DMS53 treated with DMSO at 0.1 percent for 48 hours (cell line): ENCODE results near the gene TMEM38B.
"Not testable (repeated sequence)": the region's sequence is repeated elsewhere in the genome, so short reads cannot be mapped to it uniquely, and the experiment has no call there.

Source experiments
- DNase-seq: peaks from one replicate; lab custom pipeline; 2025; ENCODE audit not compliant: unreplicated experiment; lab: John Stamatoyannopoulos, UW

TMEM38B gene

DNA sequence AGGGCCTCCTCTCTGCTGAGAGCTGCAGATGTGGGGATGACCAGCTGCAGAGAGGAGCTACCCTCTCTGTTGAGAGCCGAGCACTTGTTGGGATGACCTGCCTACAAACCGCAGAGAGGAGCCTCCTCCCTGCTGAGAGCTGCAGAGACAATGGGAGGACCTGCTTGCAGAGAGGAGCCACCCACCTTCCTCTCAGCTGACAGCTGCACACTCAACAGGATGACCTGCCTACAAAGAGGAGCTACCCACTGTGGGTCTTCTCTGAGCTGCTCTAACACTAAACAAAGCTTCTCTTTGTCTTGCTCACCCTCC lies 19.6 kb downstream of the TMEM38B start:
- no peak for DNase-seq

GRCh38 chr9:105716146-105716545 lies 21.8 kb downstream of the TMEM38B start:
- DNase-seq: no peak

DNA sequence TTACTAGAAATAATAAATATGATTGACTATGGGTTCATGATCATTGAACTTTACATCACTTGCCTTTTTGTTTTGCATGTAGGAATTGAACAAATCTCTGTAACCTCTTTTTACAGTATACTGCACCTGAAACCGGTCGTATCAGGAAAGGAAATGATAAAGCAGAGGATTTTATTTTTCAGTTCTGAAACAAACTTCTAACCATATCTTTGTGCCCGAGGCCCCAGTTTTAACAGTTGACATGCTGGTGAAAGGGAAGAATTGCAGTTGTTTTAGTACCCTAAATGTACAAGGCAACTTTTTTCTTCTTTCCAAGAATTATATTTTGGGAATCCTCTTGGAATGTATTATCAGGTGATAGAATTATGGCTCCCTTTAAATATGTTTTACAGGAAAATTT lies 27.8 kb downstream of the TMEM38B start:
- DNase-seq: no peak

DNA sequence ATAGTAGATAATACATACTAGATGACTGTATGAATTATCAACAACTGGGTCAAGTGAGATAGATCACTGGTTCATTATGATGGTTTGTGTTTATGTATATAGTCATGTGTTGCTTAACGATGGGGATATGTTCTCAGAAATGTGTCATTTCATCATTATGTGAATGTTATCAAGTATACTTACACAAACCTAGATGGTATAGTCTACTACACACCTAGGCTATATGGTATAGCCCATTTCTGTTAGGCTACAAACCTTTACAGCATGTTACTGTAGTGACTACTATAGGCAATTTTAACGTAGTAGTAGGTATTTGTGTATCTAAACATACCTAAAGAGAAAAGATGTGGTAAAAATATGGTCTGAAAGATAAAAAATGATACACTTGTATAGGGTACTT lies 31.0 kb downstream of the TMEM38B start:
- DNase-seq: no peak

- DNase-seq: not testable (repeated sequence)
Observed at GRCh38 chr9:105728230-105728629, 33.9 kb downstream of the TMEM38B start.

DNA sequence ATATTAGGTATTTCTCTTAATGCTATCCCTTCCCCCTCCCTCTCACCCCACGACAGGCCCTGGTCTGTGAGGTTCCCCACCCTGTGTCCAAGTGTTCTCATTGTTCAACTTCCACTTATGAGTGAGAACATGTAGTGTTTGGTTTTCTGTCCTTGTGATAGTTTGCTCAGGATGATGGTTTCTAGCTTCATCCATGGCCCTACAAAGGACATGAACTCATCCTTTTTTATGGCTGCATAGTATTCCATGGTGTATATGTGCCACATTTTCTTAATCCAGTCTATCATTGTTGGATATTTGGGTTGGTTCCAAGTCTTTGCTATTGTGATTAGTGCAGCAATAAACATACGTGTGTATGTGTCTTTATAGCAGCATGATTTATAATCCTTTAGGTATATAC lies 37.1 kb downstream of the TMEM38B start:
- not testable (repeated sequence) for DNase-seq

DNA sequence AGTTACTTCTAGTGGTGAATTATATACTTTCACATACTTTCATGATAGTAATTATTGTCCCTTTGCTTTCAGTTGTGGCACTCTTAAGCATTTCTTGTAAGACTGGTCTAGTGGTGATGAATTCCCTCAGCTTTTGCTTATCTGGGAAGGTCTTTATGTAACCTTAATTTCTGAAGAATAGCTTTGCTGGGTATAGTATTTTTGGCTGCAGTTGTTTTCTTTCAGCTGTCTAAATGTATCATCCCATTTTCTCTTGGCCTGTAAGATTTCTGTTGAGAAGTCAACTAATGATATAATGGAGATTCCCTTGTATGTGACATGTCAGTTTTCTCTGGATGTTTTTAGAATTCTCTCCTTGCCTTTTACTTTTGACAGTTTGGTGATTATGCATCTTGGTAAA lies 41.0 kb downstream of the TMEM38B start:
- no peak for DNase-seq

- no peak for DNase-seq
Observed at GRCh38 chr9:105737205-105737604, 42.9 kb downstream of the TMEM38B start.

DNA sequence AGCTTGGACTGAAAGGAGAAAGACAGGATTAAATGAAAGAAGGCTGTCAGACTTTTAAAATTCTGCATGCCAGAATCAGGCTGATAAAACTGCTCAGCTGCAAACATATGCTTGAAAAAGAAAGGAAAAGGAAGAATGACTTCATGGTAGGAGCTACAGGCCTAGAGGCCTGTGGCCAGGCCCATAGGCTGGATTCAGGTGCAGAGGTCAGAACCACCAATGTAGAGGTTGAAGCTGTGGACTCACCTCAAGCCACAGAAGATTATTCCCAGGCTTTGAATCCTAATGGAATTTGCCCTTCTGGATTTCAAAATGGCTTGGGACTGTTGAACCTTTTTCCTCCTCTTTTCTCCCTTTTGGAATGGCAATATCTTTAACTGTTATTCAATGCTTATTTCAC lies 47.7 kb downstream of the TMEM38B start:
- DNase-seq: no peak

GRCh38 chr9:105747325-105747724 lies 53.0 kb downstream of the TMEM38B start:
- DNase-seq: not testable (repeated sequence)

DNA sequence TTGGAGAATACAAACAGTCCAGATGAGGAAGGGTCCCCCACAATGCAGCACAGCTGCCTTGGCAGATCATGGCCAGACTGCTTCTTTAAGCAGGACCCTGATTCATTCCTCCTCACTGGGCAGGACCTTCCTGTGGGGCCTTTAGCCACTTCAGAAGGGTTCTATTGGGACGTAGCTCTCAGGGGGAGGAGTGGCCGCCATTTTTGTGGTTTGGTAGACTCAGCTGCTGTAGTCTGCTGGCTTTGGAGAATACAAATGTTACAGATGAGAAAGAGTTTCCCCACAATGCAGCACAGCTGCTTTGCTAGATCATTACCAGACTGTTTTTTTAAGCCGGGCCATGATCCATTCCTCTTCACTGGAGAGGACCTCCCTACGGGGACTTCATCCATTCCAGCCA lies 57.4 kb downstream of the TMEM38B start:
- no peak for DNase-seq

DNA sequence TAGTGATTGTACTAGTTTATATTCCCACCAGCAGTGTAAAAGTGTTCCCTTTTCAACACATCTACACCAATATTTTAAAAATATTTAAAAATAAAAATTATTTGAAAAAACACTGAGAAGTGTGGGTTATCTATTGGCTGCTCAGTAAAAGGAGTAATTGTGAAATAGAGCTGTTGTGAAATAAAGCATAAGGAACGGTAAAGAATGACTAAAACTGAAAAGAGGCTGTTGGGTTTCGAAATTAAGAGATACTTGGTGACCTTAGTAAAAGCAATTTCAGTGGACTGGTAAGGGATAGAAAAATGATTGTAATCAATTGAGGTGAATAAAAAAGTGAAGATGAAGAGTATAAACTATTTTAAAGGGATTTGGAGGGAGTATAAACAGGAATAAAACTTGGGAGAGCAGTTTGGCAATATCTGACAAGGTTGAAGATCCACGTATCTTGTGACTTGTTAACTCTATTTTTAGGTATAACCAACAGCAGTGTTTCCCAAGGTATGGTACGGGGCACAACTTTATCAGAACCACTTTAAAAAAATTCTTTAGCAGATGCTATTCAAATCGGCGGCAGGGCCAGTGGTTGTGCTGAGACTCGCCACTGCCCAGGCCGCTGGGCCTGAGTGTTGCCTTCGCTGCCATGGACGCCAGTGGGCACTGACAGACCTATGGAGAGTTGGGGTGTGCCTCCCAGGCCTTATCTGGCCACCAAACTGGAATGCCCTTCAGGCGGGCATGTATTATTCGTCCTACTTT lies 63.3 kb downstream of the TMEM38B start:
- DNase-seq: no peak

- DNase-seq: no peak
Observed at GRCh38 chr9:105760053-105760452, 65.7 kb downstream of the TMEM38B start.

- DNase-seq: not testable (repeated sequence)
Observed at GRCh38 chr9:105782561-105783494, 88.5 kb downstream of the TMEM38B start.

GRCh38 chr9:105783495-105783872 lies 89.1 kb downstream of the TMEM38B start:
- DNase-seq: not testable (repeated sequence)

- not testable (repeated sequence) for DNase-seq
Observed at GRCh38 chr9:105786796-105787195, 92.5 kb downstream of the TMEM38B start.

DNA sequence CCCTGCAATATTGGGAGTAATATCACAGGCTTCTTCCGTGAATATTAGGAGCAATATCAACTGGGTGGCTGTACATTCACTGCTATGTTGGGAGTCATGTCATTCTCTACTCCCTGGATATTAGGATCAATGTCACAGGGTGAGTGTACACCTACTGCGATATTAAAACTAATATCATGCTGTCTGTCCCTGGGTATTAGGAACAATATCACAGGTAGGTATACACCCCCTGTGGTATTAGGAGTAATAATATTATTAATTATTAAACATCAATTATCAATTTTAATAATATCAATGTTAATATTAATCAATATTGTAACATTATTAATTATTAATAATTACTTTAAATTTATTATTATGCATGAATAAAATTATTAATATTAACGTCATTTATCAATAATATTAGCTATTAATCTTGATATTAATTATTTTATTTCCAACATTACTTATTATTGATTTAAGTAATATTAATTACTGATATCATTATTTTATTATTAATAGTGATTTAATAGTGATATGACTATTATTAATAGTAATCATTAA lies 121.9 kb downstream of the TMEM38B start:
- DNase-seq: no peak

DNA sequence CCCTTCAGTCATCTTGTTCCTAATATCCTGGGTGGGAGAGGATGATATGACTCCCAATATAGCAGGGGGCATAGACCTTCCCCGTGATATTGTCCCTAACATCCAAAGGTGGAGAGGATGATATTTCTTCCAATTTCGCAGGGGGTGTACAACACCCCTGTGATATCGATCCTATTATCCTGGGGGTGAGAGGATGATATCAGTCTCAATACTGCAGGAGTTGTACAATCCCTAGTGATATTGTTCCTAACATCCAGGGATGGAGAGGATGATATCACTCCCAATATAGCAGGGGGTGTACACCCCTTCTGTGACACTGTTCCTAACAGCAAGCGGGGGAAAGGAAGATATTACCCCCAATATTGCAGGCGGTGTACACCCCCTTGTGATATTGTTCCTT lies 122.6 kb downstream of the TMEM38B start:
- no peak for DNase-seq

DNA sequence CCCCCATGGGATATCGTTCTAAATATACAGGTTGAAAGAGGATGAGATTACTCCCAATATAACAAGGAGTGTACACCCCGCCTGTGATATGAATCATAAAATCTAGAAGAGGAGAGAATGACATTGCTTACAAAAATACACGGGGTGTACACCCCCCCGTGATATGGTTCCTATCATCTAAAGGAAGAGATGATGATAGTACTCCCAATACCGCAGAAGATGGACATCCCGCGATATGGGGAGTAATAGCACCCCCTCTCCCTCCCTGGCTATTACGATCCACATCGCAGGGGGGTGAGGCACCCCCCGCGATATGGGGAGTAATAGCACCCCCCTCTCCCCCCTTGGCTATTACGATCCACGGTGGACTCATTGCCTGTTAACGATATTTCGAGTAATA lies 124.6 kb downstream of the TMEM38B start:
- DNase-seq: no peak

GRCh38 chr9:105822814-105823213 lies 128.5 kb downstream of the TMEM38B start:
- DNase-seq: no peak
